Right lung (tissue), 5 donors: Measurements from ENCODE around the gene ZDHHC22. TPM values are rescaled to one million over a fixed set of nuclear protein-coding genes. Genes with fewer than 3 reads are reported as not detected.

Source experiments
- DNase-seq, 2 donors: peaks; one replicate each; pipeline ENCODE4 v3.0.0-alpha.2; 2013
- polyA plus RNA-seq, 5 donors: library from polyadenylated mRNA; unstranded; fragments of 120-200 nt; gene quantifications; one replicate each; pipeline versions ENCODE4 v1.2.1 to v1.2.3, GENCODE V29; 2013; ENCODE audit warnings: inconsistent platforms in 1 of 5, low replicate concordance in 1 of 5; ENCODE audit not compliant: insufficient read length in 5 of 5, insufficient read depth in 1 of 5

Gene ZDHHC22
- polyA plus RNA-seq, 5 donors, result 0.05 to 0.08 (median 0.06) TPM; not detected in 2

GRCh38 chr14:77158175-77158881 is 16.7 kb upstream of the ZDHHC22 start:
- DNase-seq, result no peak

DNA sequence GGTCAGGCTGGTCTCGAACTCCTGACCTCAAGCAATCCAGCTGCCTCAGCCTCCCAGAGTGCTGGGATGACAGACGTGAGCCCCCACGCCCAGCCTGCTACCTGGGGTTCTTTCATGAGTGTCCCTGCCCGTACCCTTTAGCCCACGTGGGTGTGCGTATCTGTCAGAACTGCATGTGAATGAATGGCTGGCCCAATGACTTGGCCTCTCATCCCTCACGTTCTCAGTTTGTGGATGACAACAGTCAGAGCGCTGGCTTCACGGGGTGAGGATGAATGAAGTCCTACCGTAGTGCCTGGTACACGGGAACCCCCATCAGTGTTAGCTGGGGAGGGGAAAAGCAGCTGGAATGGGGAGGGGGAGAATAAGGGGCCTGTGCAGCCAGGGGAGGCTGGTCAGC is 16.1 kb upstream of the ZDHHC22 start:
- DNase-seq, result no peak

DNA sequence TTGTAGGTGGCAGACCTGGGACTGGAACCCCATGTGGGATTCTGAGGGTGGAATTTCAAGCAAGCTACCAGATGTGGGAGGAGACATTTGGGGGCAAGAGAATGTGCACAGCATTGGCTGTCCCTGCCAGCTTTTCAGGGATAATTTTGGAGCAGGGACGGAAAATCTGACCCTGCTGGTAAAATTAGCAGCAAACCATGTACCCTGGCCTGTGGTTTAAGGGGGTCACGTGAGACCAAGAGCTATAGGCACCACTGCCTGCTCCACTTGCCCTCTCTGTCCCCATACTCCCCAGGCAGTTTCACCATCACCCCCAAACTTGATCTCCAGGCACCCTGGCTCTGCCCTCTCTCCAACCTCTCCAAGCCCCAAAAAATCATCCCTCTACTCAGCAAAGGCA is 13.5 kb upstream of the ZDHHC22 start:
- no peak for DNase-seq

DNA sequence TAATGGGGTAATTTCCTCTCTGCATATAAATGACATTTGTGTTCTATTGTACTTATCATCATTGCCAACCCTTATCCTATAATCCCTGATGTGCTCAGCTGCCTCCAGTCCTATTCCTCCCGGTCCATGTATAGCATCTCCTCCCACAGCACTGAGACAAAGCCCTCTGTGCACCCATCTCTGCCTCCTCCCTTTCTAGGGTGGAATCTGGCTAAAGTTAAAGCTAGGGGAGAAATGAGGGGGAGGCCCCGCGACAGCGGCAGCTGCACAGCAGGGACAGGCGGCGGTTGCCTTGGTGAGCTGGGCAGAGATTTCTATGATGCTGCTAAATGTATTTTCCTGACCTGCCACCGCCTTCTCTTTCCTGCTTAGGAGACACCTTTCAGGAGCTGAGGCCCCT is 12.8 kb upstream of the ZDHHC22 start:
- no peak for DNase-seq

GRCh38 chr14:77153802-77154201 is 12.2 kb upstream of the ZDHHC22 start:
- no peak for DNase-seq

DNA sequence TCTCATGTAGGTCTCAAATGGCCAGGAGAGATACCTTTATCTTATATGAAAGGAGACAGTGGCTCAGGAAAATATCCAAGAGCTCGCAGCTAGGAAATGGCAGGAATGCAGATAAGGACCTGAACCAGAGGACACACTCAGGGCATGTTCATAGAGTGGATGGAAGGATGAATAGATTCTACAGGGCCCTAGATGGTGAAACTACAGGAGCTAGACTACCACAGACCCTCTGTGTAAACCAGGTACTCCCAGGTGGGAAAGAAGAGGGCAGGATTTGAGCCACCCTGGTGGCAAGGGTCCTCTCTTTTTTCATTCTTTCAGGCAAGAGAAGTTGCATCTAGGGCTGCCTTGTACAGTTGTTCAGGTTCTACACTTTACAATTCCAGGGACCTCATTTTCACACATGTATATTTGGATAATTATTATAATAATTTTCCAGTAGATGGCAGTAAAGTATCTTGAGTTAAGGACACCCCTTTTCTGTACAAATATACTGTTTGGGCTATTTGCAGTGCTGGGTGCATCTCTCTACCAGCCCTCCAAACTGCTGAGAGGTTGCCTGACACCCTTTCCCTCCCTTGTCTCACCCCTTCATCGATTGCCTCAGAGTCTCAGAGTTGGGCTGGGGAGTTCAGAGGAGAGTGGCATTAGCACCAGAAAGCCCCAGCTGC is 10.5 kb upstream of the ZDHHC22 start:
- DNase-seq, result no peak

DNA sequence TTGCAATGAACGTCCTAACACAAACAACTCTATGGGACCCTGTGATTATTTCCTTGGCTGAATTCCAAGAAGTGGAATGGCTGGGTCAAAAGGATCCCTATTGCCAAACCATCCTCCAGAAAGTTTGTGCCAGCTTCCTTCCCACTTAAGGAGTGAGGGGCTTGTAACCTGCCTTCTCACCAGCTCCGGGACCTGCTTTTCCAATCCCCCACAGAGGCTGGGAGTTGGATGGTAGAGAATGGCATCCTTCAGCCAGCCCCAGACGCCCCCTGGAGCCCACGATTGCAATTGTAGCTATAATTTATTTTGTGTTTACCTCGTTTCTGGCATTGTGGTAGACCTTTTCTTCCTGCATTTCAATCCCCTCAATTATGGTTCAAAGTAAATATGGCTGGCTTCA is 9.7 kb upstream of the ZDHHC22 start:
- no peak for DNase-seq

DNA sequence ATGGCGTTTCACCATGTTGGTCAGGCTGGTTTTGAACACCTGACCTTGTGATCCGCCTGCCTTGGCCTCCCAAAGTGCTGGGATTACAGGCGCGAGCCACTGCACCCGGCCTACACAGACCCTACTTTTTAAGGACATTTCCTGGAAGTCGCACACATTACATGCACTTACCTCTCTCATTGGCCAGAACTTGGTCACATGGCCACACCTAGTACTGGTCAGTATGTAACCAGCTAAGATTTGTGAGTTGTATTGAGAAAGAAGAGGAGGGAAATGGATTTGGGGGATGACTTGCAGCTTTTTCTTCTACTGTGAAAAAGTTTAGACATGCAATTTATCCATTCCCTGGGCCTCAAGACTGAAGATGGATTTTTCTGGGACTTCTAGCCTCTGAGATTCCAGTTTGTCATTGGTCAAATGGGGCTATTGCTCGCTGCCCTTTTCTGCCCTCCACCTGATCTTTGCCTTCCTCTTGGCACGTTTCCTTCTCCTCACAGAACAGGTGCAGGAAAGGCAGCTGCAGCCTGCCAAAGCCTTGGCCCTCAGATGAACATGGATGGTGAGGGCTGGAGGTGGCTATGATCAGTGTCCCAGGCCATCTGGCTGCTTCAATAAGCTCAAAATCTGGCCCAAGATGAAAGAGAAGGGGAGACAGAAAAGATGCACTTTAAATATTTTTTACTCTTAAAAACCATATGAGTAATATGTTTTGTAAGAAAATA is 7.1 kb upstream of the ZDHHC22 start:
- DNase-seq, result no peak

DNA sequence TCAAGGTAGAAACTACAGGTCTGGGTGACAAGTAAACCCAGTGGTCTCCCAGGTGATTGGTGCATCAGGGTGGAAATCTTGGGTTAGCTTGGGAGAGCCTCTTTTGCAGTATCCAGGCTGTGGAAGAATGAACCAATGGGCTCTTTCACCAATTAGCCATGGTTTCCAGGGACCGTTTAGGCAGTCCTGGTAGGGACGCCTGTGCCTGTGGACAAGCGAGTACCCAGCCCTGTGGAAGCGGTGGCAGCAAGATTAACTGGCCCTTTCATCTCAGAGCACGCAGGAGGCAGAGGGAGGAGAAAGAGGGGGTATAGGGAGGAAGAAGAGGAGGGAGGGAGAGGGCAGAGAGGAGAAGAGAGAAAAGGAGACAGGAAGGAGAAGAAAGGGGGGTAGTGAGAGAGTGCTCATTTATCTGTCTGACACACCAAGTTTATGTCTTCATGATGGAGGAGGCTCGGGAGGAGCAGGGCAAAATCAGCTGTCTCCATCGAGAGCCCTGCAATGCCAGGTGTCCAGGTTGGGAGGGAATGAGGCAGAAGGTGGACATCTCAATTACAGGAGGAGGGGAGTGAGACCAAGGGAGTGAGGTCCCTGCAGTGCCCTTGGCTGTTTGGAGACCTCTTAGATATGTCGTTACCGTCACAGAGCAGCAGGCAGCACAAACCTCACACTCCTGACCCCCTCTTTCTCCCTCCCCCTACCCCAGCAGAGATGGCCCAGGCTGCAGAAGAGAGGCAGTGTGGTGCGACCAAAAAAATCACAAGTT is 4.6 kb upstream of the ZDHHC22 start:
- no peak for DNase-seq

DNA sequence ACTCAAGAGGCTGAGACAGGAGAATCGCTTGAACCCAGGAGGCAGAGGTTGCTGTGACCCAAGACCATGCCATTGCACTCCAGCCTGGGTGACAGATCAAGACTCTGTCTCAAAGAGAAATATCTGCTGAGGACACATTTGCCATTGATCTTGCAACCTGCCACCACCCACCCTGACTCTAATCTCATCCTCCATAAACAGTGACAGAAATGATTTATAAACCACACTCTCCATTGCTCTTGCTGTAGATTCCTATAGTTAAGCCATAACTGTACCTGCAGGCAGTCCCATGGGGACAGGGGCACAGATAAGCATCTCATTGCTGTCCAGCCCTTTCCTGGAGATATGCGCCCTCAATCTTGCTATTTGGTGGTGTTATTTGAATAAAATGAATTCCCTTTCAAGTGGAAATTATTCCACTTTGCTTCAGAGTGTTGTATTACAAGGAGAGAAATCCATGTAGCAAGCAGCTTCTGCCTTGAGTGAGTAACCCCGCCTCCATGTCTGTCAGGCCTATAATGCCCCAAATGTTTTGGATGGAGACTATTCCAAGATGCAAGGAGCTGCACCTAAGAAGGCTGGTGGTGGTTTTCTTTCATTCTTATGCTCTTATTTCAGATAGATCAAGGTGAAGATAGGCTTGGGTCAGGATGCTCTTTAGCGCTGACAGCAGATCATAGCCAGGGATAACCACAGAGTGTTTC is 3.0 kb upstream of the ZDHHC22 start:
- DNase-seq, result no peak

DNA sequence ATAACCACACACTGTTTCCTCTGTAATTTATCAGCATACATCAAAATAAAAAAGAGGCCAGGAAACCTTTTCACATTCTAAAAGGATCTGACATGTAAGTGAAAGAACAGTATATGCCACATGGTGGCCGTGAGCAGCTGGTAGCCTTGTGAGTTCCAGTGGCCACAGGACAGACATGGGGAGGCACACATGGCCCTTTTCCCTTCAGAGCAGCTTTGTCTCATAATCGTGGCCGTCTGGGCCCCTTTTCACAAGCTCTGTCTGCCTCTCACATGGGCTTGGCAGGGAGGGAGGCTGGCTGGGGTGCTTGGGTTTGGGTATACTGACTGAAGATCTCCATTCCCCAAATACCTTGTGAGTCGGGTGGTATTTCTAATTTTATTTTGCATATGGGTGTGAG is 1.5 kb upstream of the ZDHHC22 start:
- DNase-seq, result no peak

DNA sequence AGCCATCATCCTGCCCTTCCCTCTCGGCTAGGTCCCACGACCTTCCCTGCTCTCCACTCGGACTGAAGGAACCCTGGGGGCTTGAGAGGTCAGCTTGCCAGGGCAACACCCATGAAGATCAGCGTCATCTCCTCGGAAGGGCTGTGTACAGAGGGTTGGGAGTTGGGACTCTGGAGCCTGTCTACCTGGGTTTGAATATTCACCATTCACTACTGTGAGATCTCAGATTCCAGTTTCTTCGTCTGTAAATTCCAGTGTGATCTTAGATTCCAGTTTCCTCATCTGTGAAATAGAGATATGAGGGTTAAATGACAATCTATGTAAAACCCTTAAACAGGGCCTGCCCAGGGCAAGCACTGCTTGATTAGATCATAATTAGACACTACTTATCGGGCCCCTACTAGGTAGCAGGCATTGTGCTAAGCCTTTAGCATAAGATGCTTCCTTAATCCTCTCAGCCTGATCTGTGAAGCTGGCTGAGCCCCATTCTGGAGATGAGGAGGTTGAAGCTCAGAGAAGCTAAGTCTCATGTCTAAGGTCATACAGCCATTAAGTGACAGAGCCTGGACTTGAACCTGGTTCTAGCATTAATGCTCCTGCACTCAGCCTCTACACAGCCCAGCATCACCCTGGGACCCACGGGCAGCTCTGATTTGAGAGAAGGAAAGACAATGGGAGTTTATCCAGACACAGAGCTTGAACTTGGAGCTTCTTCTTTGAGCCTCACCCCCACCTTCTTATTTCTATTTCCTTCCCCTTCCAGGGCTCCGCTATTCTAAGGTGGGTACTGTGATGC is 612 bp upstream of the ZDHHC22 start:
- DNase-seq, result no peak

DNA sequence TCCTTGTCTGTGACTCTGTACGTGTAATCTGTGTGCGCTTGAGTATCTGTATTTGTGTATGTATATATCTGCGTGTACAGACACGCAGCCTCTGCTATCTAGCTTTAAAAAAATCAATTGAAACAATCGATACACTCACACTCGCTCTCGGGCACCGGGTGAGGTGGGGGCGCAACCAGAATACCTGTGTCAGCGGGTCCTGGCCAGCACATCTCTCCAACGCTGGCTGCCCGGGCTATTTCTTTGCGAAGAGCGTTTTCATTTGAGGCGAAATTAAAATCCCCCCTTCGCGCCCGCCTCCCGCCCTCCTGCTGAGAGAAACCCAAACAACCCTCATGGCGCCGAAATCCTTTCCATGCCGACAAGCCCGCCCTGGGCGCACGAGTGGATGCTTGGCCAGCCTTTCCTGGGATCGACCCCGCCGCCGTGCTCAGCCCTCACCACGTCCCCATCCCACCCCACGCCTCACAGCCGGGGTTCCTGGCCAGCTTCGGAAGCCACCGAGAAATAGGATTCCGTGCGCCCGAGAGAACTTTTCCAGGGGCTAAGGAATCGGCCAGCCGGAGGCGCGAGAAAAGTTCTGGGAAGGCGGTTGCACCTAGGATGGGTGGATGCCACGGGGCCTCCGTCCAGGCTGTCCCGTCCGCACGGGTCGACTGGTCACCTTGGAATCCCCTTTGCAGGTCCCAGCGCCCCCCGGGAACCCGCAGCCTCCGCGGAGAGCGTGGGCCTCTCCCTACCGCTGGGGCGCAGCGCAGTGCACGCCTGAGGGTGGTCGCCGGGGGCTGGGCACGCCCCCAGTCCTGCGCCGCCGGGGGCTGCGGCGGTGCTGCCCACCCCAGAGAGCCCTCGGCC is 1.0 kb downstream of the ZDHHC22 start:
- no peak for DNase-seq

- DNase-seq, result no peak
These were observed 1.8 kb downstream of the ZDHHC22 start for GRCh38 chr14:77139540-77140358.

GRCh38 chr14:77139022-77139421 is 2.6 kb downstream of the ZDHHC22 start:
- no peak for DNase-seq

DNA sequence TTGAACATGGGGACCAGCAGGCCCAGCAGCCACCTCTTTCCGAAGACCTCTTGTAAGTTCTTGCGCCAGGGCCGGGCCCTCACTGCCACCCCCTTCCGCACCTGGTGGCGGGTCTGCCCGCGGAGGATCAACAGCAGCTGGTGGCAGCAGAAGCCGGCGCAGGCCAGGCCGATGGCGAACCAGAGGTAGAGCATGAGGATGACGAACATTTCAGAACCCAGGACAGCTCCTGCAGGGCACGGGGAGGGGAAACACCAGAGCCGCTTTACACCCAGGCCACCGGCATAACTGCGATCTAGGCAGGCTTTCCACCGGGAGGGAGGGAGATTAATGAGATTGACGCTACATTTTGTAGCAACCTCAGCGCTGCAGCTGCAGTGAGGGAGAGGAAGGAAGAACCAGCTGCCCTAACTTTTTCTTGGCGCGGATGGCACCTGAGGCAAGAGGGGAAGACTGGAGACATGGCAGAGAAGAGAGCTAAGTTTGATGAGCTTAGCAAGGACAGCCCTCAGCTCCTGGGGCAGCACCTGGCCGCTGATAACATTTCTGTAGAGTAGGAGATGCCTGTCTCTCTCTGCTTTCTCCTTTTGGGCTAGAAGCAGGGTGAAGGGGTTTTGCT is 7.8 kb downstream of the ZDHHC22 start:
- DNase-seq, result peak; percentile 66 to 70

- no peak for DNase-seq
These were observed 9.6 kb downstream of the ZDHHC22 start for GRCh38 chr14:77131871-77132486.

GRCh38 chr14:77131206-77131605 is 10.4 kb downstream of the ZDHHC22 start:
- no peak for DNase-seq
